GM21528 (cell line): ENCODE data around the gene ROS1.
"Not testable (repeated sequence)": the region's sequence is repeated elsewhere in the genome, so short reads cannot be mapped to it uniquely, and the experiment has no call there.

Source experiments
- ATAC-seq: cut with Tn5 transposase; IDR thresholded peaks from one replicate; pipeline ENCODE4 v1.9.1; 2021; ENCODE audit warnings: mild to moderate bottlenecking, moderate library complexity; ENCODE audit not compliant: unreplicated experiment, low FRiP score

ROS1 gene

GRCh38 chr6:117270843-117271507, 154.8 kb downstream of the ROS1 start:
- no peak for ATAC-seq

GRCh38 chr6:117270055-117270842, 155.5 kb downstream of the ROS1 start:
- no peak for ATAC-seq

GRCh38 chr6:117269638-117270054, 156.1 kb downstream of the ROS1 start:
- ATAC-seq, result no peak

- ATAC-seq, result no peak
Observed at GRCh38 chr6:117268924-117269323, 156.8 kb downstream of the ROS1 start.

- no peak for ATAC-seq
Observed at GRCh38 chr6:117267766-117268534, 157.8 kb downstream of the ROS1 start.

GRCh38 chr6:117267054-117267347, 158.7 kb downstream of the ROS1 start:
- no peak for ATAC-seq

- no peak for ATAC-seq
Observed at GRCh38 chr6:117266257-117267053, 159.3 kb downstream of the ROS1 start.

GRCh38 chr6:117265410-117266256, 160.1 kb downstream of the ROS1 start, which contains the start of gene VGLL2:
TSS of gene VGLL2 (plus strand) at chr6:117265558. CDS start at chr6:117265764, 206 bp downstream.
- no peak for ATAC-seq

GRCh38 chr6:117264692-117265409, 160.9 kb downstream of the ROS1 start:
- ATAC-seq, result no peak

- no peak for ATAC-seq
Observed at GRCh38 chr6:117264369-117264691, 161.4 kb downstream of the ROS1 start.

GRCh38 chr6:117263353-117263927, 162.3 kb downstream of the ROS1 start:
- ATAC-seq, result no peak

GRCh38 chr6:117262799-117263198, 162.9 kb downstream of the ROS1 start:
- ATAC-seq, result no peak

GRCh38 chr6:117253785-117254184, 172.0 kb downstream of the ROS1 start:
- ATAC-seq, result no peak

GRCh38 chr6:117244979-117245378, 180.8 kb downstream of the ROS1 start:
- not testable (repeated sequence) for ATAC-seq

- not testable (repeated sequence) for ATAC-seq
Observed at GRCh38 chr6:117244571-117244970, 181.2 kb downstream of the ROS1 start.
